Glutamatergic neuron (in vitro differentiated cells): ENCODE measurements around the gene HDAC9. TPM values are rescaled to one million over a fixed set of nuclear protein-coding genes. Genes with fewer than 3 reads are reported as not detected.

Experiments used
- DNase-seq: peaks from one replicate; pipeline ENCODE4 v3.0.0; 2022
- H3K27ac Mint-ChIP-seq: one replicate; pipeline ENCODE4 v1.8.0; 2020; ENCODE audit warnings: mild to moderate bottlenecking, mixed read lengths, inconsistent platforms; ENCODE audit not compliant: unreplicated experiment
- H3K27me3 Mint-ChIP-seq: one replicate; pipeline ENCODE4 v1.8.0; 2020; ENCODE audit warnings: mild to moderate bottlenecking, moderate library complexity, mixed read lengths, inconsistent platforms; ENCODE audit not compliant: unreplicated experiment
- H3K36me3 Mint-ChIP-seq: one replicate; pipeline ENCODE4 v1.8.0; 2020; ENCODE audit warnings: mild to moderate bottlenecking, mixed read lengths, inconsistent platforms; ENCODE audit not compliant: unreplicated experiment
- H3K4me1 Mint-ChIP-seq: one replicate; pipeline ENCODE4 v1.8.0; 2020; ENCODE audit warnings: mild to moderate bottlenecking, low read depth, mixed read lengths, inconsistent platforms; ENCODE audit not compliant: unreplicated experiment
- H3K4me3 Mint-ChIP-seq: one replicate; pipeline ENCODE4 v1.8.0; 2020; ENCODE audit warnings: mild to moderate bottlenecking, mixed read lengths, inconsistent platforms; ENCODE audit not compliant: unreplicated experiment
- H3K9me3 Mint-ChIP-seq: one replicate; pipeline ENCODE4 v1.8.0; 2020; ENCODE audit warnings: mild to moderate bottlenecking, moderate library complexity, mixed read lengths, inconsistent platforms; ENCODE audit not compliant: unreplicated experiment
- CTCF ChIP-seq: fragments of 200-600 bp; sonication (generic); IDR thresholded peaks from one replicate; pipeline ENCODE4 v1.5.0; 2021; ENCODE audit not compliant: partially characterized antibody, unreplicated experiment
- total RNA-seq: library from RNA; stranded (reverse); fragmentation: NEBNext Ultra II Directional; extraction: Animal tissue kit (Norgen Biotek cat#: 25700); gene quantifications from one replicate; pipeline ENCODE4 v1.2.1, GENCODE V29; 2021; ENCODE audit not compliant: unreplicated experiment

HDAC9 gene
- total RNA-seq, 1 donor from 2014 or later: 94.8 TPM

DNA sequence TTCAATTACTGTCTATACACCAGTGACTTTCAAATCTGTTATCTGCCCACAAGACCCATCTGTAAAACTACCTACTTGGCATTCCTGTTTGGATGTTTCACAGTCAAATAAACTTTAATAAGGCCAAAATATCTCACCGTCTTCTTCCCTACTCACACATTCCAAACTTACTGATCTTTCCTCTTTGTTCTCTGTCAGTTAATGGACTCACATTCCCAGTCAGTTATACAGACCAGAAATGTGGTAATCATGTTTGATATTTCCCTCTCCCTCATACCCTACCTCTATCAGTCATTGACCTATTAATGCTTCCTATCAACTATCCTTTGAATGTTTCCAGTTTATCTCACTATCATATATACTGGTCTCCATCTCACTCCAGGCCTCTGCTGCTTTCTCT is 28.5 kb upstream of the HDAC9 start:
- no peaks in the 10 kb centered on the region for H3K9me3 Mint-ChIP-seq
- H3K4me1 Mint-ChIP-seq: no peaks in the 10 kb centered on the region
- no peak overlapping the region for H3K4me3 Mint-ChIP-seq
- DNase-seq: no peak
- no peak overlapping the region for H3K27ac Mint-ChIP-seq
- TF ChIP-seq CTCF: no peak
- no peaks in the 10 kb centered on the region for H3K27me3 Mint-ChIP-seq
- H3K36me3 Mint-ChIP-seq: no peaks in the 10 kb centered on the region

GRCh38 chr7:18468795-18469194 is 26.8 kb upstream of the HDAC9 start:
- no peak for TF ChIP-seq CTCF
- Mint-ChIP-seq H3K36me3 (no peaks in the 10 kb centered on the region), H3K27me3 (no peaks in the 10 kb centered on the region), H3K4me3 (no peak overlapping the region), H3K27ac (no peak overlapping the region), H3K4me1 (no peaks in the 10 kb centered on the region), H3K9me3 (no peaks in the 10 kb centered on the region)
- no peak for DNase-seq

- H3K9me3 Mint-ChIP-seq: no peaks in the 10 kb centered on the region
Observed at GRCh38 chr7:18469316-18469715, 26.2 kb upstream of the HDAC9 start.

GRCh38 chr7:18471476-18472160 is 23.9 kb upstream of the HDAC9 start:
- TF ChIP-seq CTCF: no peak
- H3K27me3 Mint-ChIP-seq: no peaks in the 10 kb centered on the region
- H3K9me3 Mint-ChIP-seq: no peaks in the 10 kb centered on the region
- no peak overlapping the region for H3K27ac Mint-ChIP-seq
- DNase-seq: no peak
- H3K4me1 Mint-ChIP-seq: no peaks in the 10 kb centered on the region
- H3K36me3 Mint-ChIP-seq: no peaks in the 10 kb centered on the region
- no peak overlapping the region for H3K4me3 Mint-ChIP-seq

More at GRCh38 chr7:18469316-18469715, 26.2 kb upstream of the HDAC9 start:
- Mint-ChIP-seq H3K4me3 (no peak overlapping the region), H3K27me3 (no peaks in the 10 kb centered on the region), H3K27ac (no peak overlapping the region), H3K4me1 (no peaks in the 10 kb centered on the region), H3K36me3 (no peaks in the 10 kb centered on the region)
- no peak for TF ChIP-seq CTCF
- no peak for DNase-seq

DNA sequence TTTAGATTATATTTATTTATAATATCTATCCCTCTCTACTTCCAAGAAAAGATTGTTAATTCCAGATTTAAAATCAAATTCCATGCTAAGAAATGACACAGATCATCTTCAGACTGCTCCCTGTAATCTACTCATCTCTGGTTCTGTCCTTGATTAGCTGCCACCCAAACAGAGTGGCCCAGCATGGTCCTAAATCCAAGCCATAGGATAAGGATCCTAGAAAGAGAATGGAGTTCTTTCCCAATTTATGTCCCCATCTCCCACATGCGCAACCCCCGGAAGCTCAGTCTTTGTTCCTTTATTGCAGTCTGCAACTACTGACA is 23.4 kb upstream of the HDAC9 start:
- H3K27me3 Mint-ChIP-seq: no peaks in the 10 kb centered on the region
- no peaks in the 10 kb centered on the region for H3K4me1 Mint-ChIP-seq
- no peak for DNase-seq
- H3K27ac Mint-ChIP-seq: no peak overlapping the region
- no peak for TF ChIP-seq CTCF
- H3K36me3 Mint-ChIP-seq: no peaks in the 10 kb centered on the region
- no peak overlapping the region for H3K4me3 Mint-ChIP-seq
- H3K9me3 Mint-ChIP-seq: no peaks in the 10 kb centered on the region
